ENCODE data around the gene INTS4. TPM values are rescaled to one million over a fixed set of nuclear protein-coding genes. Genes with fewer than 3 reads are reported as not detected.
A peak's percentile ranks its signal among the peaks of the same experiment; 100 is the strongest.
"Not testable (repeated sequence)": the region's sequence is repeated elsewhere in the genome, so short reads cannot be mapped to it uniquely, and the experiment has no call there.

INTS4 gene
- total RNA-seq, 4 donors from 2014 or later: 32.2 to 49.2 (median 40.0) TPM

GRCh38 chr11:77958583-77959177 lies 35.8 kb downstream of the INTS4 start:
- peak in 1 of 2 donors; percentile 17 for TF ChIP-seq EP300 (IDR thresholded peaks at IDR 0.05)
- Histone ChIP-seq H3K27ac (peak overlapping the region; percentile 42 to 77 (median 66)), H3K36me3 (peaks cover 0 to 34% (median 3%) of the 10 kb centered on the region in 3 donors), H3K4me1 (peaks cover 0 to 16% (median 0%) of the 10 kb centered on the region in 4 donors)
- not testable (repeated sequence) for DNase-seq (ENCODE audit: low spot score in 2 of 2); H3K27me3 ChIP-seq; H3K4me3 ChIP-seq; H3K9me3 ChIP-seq
- WGBS, 2 donors: 37 to 47% methylated on average over 3 of the region's 3 CpGs

DNA sequence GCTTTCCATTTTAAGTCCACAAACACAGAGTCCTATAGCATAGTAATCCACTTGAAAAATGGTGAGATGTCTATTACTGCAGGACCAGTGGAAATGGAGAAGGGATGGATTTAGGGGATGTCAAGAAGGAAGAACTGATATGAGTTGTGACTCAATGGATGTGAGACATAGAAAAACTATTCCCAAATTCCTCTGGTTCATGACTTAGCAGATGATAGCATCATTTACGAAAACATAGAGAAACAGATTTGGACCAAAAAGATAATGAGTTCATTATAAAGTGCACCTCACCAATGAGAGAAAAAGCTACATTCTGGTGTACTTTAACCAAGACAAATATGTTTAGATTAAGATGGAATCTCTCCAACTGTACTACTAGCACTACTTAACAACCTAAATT lies 51.2 kb downstream of the INTS4 start:
- H3K4me3 ChIP-seq; DNase-seq (ENCODE audit: low spot score in 2 of 2); H3K27ac ChIP-seq; H3K9me3 ChIP-seq; H3K4me1 ChIP-seq; H3K27me3 ChIP-seq: not testable (repeated sequence)
- peaks cover 0 to 22% (median 0%) of the 10 kb centered on the region in 3 donors for H3K36me3 ChIP-seq
- WGBS, 2 donors: 79 to 88% methylated on average over 1 of the region's 1 CpG

DNA sequence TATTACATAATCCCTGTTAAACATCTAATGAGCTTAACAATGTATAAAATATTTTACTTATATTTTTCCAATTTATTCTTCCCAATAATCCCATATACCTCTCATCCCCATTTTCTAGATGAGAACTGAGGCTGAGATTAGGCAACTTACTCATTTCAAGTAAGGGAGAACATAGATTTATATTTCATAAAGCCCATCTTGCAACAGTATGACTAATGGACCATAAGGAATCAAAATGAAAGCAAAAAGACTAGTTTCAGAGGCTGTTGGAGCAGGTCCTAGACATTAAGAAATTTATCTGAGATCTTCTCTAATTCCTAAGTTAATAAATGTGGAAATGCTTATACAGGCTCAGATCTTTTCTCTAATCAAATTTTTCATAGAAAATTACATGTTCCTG lies 52.0 kb downstream of the INTS4 start:
- H3K36me3 ChIP-seq: peaks cover 0 to 18% (median 0%) of the 10 kb centered on the region in 3 donors
- not testable (repeated sequence) for H3K4me3 ChIP-seq

DNA sequence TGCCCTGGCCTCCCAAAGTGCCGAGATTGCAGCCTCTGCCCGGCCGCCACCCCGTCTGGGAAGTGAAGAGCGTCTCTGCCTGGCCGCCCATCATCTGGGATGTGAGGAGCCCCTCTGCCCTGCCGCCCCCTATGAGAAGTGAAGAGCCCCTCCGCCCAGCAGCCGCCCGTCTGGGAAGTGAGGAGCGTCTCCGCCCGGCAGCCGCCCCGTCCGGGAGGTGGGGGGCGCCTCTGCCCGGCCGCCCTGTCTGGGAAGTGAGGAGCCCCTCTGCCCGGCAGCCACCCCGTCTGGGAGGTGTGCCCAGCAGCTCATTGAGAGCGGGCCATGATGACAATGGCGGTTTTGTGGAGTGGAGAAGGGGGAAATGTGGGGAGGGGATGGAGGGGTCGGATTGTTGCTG lies 60.9 kb downstream of the INTS4 start:
- peaks cover 0 to 61% (median 0%) of the 10 kb centered on the region in 3 donors for H3K36me3 ChIP-seq
- WGBS, 2 donors: 92 to 98% methylated on average over 18 to 24 of the region's 24 CpGs
- not testable (repeated sequence) for DNase-seq (ENCODE audit: low spot score in 2 of 2); H3K4me1 ChIP-seq; H3K4me3 ChIP-seq; H3K9me3 ChIP-seq; H3K27me3 ChIP-seq; H3K27ac ChIP-seq

More for the DNA sequence above, 52.0 kb downstream of the INTS4 start:
- H3K9me3 ChIP-seq; H3K4me1 ChIP-seq; H3K27ac ChIP-seq; H3K27me3 ChIP-seq; DNase-seq (ENCODE audit: low spot score in 2 of 2): not testable (repeated sequence)

DNA sequence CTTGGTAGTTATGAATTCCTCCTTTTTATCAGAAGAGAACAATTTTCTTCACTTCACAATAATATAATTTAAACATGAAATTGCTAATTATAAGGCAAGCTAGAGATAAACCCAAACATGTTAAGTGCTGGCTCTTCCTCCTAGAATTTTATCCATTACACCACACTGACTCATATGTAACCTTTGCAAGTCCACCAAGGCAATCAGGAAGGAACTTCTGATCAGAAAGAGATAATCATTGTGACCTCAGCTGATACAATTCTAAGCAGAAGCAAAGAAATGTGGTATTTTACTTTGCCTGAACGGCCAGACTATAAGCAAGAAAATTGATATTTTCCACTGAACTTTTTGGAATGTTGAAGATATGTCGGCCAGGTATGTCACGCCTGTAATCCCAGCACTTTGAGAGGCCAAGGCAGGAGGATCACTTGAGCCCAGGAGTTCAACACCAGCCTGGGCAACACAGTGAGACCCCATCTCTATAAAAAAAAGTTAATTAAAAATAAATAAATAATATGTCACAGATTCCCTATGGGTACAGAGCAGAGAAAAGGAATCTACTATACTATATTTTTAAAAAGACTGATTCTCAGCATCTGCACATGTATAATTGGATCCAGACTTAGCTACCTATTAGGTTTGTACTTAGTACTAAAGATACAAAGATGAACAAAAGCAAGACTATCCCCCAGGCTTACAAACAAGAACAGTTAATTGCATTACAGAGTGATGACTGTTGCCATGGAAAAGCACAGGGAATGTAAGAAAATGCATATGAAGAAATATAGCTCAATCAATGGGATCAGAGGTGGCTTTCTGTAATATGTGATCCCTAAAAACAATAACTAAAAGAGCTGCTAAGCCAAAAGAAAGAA lies 63.9 kb downstream of the INTS4 start:
- not testable (repeated sequence) for H3K4me3 ChIP-seq; H3K27me3 ChIP-seq; H3K27ac ChIP-seq; H3K4me1 ChIP-seq; DNase-seq (ENCODE audit: low spot score in 2 of 2); H3K9me3 ChIP-seq
- peaks cover 0 to 67% (median 3%) of the 10 kb centered on the region in 3 donors for H3K36me3 ChIP-seq
- WGBS, 2 donors: 86 to 94% methylated on average over 3 of the region's 3 CpGs

- not testable (repeated sequence) for H3K27me3 ChIP-seq; H3K9me3 ChIP-seq; H3K4me3 ChIP-seq; H3K27ac ChIP-seq; DNase-seq (ENCODE audit: low spot score in 2 of 2)
- H3K36me3 ChIP-seq: peaks cover 0 to 39% (median 0%) of the 10 kb centered on the region in 3 donors
- H3K4me1 ChIP-seq: peaks cover 0 to 15% (median 2%) of the 10 kb centered on the region in 4 donors
- 75 to 100% methylated on average over 1 of the region's 2 CpGs for WGBS, 2 donors
These were observed 76.8 kb downstream of the INTS4 start for GRCh38 chr11:77917713-77918112.

- not testable (repeated sequence) for H3K27me3 ChIP-seq; H3K4me3 ChIP-seq; DNase-seq (ENCODE audit: low spot score in 2 of 2); H3K27ac ChIP-seq; H3K9me3 ChIP-seq
- 28 to 40% methylated on average over 4 of the region's 4 CpGs for WGBS, 2 donors
- Histone ChIP-seq H3K4me1 (peaks cover 0 to 15% (median 2%) of the 10 kb centered on the region in 4 donors), H3K36me3 (peaks cover 0 to 27% (median 0%) of the 10 kb centered on the region in 3 donors)
These were observed 80.1 kb downstream of the INTS4 start for GRCh38 chr11:77914307-77914791.

- H3K27ac ChIP-seq; H3K4me3 ChIP-seq; H3K27me3 ChIP-seq; DNase-seq (ENCODE audit: low spot score in 2 of 2); H3K9me3 ChIP-seq: not testable (repeated sequence)
- Histone ChIP-seq H3K36me3 (peaks cover 0 to 25% (median 0%) of the 10 kb centered on the region in 3 donors), H3K4me1 (peaks cover 0 to 15% (median 2%) of the 10 kb centered on the region in 4 donors)
- WGBS, 2 donors: 76 to 80% methylated on average over 3 to 4 of the region's 4 CpGs
These were observed 80.7 kb downstream of the INTS4 start for GRCh38 chr11:77913608-77914306.

DNA sequence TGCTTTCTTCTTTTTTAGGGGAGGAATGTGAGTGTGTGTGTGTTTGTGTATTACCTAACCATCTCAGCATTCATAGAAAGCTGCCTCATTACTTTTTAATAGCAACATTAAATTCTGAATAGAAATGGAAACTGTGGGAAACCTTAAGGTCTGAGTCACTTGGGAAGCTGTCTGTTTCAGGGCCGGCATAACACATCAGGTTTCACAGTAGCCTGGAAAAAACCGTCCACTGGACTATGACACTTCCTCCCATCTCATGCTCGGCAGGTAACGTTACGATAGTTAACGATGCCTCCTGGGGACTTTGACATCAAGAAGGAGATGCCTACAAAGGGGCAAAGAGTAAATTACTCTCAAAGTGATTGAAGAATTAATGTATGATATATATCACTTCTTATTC lies 83.6 kb downstream of the INTS4 start:
- DNase-seq (ENCODE audit: low spot score in 2 of 2); H3K9me3 ChIP-seq; H3K27me3 ChIP-seq; H3K27ac ChIP-seq; H3K4me3 ChIP-seq: not testable (repeated sequence)
- WGBS, 2 donors: 90 to 92% methylated on average over 6 of the region's 6 CpGs
- peaks cover 0 to 32% (median 0%) of the 10 kb centered on the region in 3 donors for H3K36me3 ChIP-seq
- H3K4me1 ChIP-seq: peaks cover 0 to 15% (median 2%) of the 10 kb centered on the region in 4 donors
